ENCODE data around the gene OSMR. TPM values are rescaled to one million over a fixed set of nuclear protein-coding genes. Genes with fewer than 3 reads are reported as not detected.

OSMR gene
- total RNA-seq, 2 donors from 2014 or later: 79.2 to 190 TPM

GRCh38 chr5:38953426-38954012 is 107.7 kb downstream of the OSMR start:
- Histone ChIP-seq H3K36me3 (peaks cover 49% of the 10 kb centered on the region), H3K27ac (no peak overlapping the region), H3K4me3 (no peak overlapping the region), H3K9me3 (no peaks in the 10 kb centered on the region), H3K4me1 (ENCODE audit: control insufficient read depth in 1 of 2, low read depth in 2 of 2) (no peaks in the 10 kb centered on the region), H3K27me3 (replicated peaks; ENCODE audit: insufficient read depth) (no peaks in the 10 kb centered on the region)
- no peak for TF ChIP-seq CTCF (IDR thresholded peaks at IDR 0.05)
- DNase-seq (ENCODE audit: low spot score): no peak
- no peak for ATAC-seq (ENCODE audit: insufficient number of reproducible peaks, low FRiP score, low read depth)

- peaks cover 28% of the 10 kb centered on the region for H3K36me3 ChIP-seq
- no peak overlapping the region for H3K4me3 ChIP-seq
- H3K27ac ChIP-seq: no peak overlapping the region
- DNase-seq (ENCODE audit: low spot score): no peak
- ATAC-seq (ENCODE audit: insufficient number of reproducible peaks, low FRiP score, low read depth): no peak
- no peaks in the 10 kb centered on the region for H3K9me3 ChIP-seq
- H3K4me1 ChIP-seq (ENCODE audit: control insufficient read depth in 1 of 2, low read depth in 2 of 2): no peaks in the 10 kb centered on the region
- no peaks in the 10 kb centered on the region for H3K27me3 ChIP-seq (replicated peaks; ENCODE audit: insufficient read depth)
- TF ChIP-seq CTCF (IDR thresholded peaks at IDR 0.05): no peak
Observed at GRCh38 chr5:38961691-38962090, 115.9 kb downstream of the OSMR start.

- TF ChIP-seq CTCF (IDR thresholded peaks at IDR 0.05): no peak
- Histone ChIP-seq H3K4me1 (ENCODE audit: control insufficient read depth in 1 of 2, low read depth in 2 of 2) (no peaks in the 10 kb centered on the region), H3K36me3 (peaks cover 3% of the 10 kb centered on the region), H3K27me3 (replicated peaks; ENCODE audit: insufficient read depth) (no peaks in the 10 kb centered on the region), H3K4me3 (no peak overlapping the region), H3K27ac (no peak overlapping the region), H3K9me3 (no peaks in the 10 kb centered on the region)
- ATAC-seq (ENCODE audit: insufficient number of reproducible peaks, low FRiP score, low read depth) (no peak), DNase-seq (ENCODE audit: low spot score) (no peak)
Observed at GRCh38 chr5:38968665-38969064, 122.9 kb downstream of the OSMR start.

GRCh38 chr5:38978036-38978435 is 132.2 kb downstream of the OSMR start:
- Histone ChIP-seq H3K36me3 (peaks cover 4% of the 10 kb centered on the region), H3K27me3 (replicated peaks; ENCODE audit: insufficient read depth) (no peaks in the 10 kb centered on the region), H3K4me3 (no peak overlapping the region), H3K27ac (no peak overlapping the region), H3K9me3 (no peaks in the 10 kb centered on the region), H3K4me1 (ENCODE audit: control insufficient read depth in 1 of 2, low read depth in 2 of 2) (no peaks in the 10 kb centered on the region)
- no peak for ATAC-seq (ENCODE audit: insufficient number of reproducible peaks, low FRiP score, low read depth)
- TF ChIP-seq CTCF (IDR thresholded peaks at IDR 0.05): no peak
- no peak for DNase-seq (ENCODE audit: low spot score)

GRCh38 chr5:38979535-38979934 is 133.7 kb downstream of the OSMR start:
- H3K36me3 ChIP-seq: no peaks in the 10 kb centered on the region
- ATAC-seq (ENCODE audit: insufficient number of reproducible peaks, low FRiP score, low read depth): no peak
- no peak for TF ChIP-seq CTCF (IDR thresholded peaks at IDR 0.05)
- no peak overlapping the region for H3K27ac ChIP-seq
- H3K4me3 ChIP-seq: no peak overlapping the region
- no peak for DNase-seq (ENCODE audit: low spot score)
- no peaks in the 10 kb centered on the region for H3K4me1 ChIP-seq (ENCODE audit: control insufficient read depth in 1 of 2, low read depth in 2 of 2)
- H3K9me3 ChIP-seq: no peaks in the 10 kb centered on the region
- H3K27me3 ChIP-seq (replicated peaks; ENCODE audit: insufficient read depth): no peaks in the 10 kb centered on the region

Other genes with a start within 250 kb of the OSMR start
- gene RICTOR, start 228.4 kb downstream of the OSMR start, total RNA-seq: 10 to 100 TPM; 35.6 to 50.4 TPM